Activated CD8-positive, alpha-beta memory T cell treated with anti-CD3 and anti-CD28 coated beads, Interleukin-2, amount 50 U/mL, for 4 hours (primary cell): ENCODE results near the gene CAMTA2.
"Not testable (repeated sequence)": the region's sequence is repeated elsewhere in the genome, so short reads cannot be mapped to it uniquely, and the experiment has no call there.

Experiments used
- DNase-seq: peaks from one replicate; pipeline ENCODE4 v3.0.0-alpha.2; 2020

The CAMTA2 gene

GRCh38 chr17:4926577-4927335, 60.7 kb downstream of the CAMTA2 start:
- DNase-seq, result not testable (repeated sequence)

GRCh38 chr17:4921320-4921719, 66.2 kb downstream of the CAMTA2 start:
- no peak for DNase-seq

GRCh38 chr17:4920351-4921048, 67.0 kb downstream of the CAMTA2 start:
- DNase-seq, result no peak

GRCh38 chr17:4919511-4920047, 67.9 kb downstream of the CAMTA2 start:
- DNase-seq, result no peak
